Activated CD4-positive, CD25-positive, alpha-beta regulatory T cell (primary cell): ENCODE measurements around the gene STK38L.
A peak's percentile ranks its signal among the peaks of the same experiment; 100 is the strongest.

Experiments
- DNase-seq, 4 experiments: peaks; one replicate each; lab custom pipeline; 2025; lab: John Stamatoyannopoulos, UW

STK38L gene

DNA sequence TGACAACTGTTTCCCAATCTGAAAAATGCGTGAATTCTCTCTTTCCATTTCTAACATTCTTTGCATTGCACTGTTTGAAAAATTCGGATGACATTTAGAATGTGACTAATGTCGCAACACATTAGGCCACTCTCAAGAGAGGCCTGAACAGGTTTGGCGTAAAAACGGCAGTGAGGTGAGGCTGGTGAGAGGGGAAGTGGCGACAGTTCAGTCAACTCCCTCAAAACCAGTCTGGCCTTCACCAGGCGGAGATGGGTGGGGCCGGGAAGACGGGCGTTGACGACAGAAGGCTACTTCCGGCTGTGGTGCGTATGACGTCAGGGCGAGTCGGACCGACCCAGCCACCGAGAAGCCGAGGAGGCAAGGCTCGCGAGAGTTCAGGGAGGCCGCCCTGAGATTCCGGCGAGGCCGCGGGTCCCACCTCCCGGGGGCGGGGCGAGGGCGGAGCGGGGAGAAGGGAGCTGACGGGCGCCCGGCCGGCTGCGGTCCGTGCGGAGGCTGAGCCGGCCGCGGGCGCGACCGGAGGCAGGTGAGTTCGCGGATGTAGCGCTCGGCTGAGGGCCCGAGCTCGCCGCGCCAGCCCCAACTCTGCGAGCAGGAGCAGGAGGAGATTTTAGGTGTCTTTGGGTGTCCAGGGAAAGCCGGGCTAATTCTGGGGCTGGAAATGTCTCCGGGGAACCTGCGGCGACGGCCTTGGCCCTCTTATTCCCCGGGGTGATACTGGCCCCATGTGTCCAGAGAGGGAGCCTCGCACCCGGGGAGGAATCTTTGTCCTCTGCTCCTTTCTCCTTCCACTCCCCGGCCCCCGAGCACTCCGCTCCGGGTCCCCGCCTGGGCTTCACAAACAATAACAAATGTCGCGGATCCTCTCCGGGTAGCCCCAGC is at the start of gene STK38L:
Gene STK38L, plus strand, starts transcription at position 483 of the 885 bp plus-strand sequence. CDS start 53,435 bp downstream, outside the sequence.
- DNase-seq = peak; percentile 89 to 96 (median 94)

- DNase-seq = no peak
These were observed 49.4 kb upstream of the STK38L start for GRCh38 chr12:27194644-27195043.

GRCh38 chr12:27198036-27198435 is 46.0 kb upstream of the STK38L start:
- no peak for DNase-seq

DNA sequence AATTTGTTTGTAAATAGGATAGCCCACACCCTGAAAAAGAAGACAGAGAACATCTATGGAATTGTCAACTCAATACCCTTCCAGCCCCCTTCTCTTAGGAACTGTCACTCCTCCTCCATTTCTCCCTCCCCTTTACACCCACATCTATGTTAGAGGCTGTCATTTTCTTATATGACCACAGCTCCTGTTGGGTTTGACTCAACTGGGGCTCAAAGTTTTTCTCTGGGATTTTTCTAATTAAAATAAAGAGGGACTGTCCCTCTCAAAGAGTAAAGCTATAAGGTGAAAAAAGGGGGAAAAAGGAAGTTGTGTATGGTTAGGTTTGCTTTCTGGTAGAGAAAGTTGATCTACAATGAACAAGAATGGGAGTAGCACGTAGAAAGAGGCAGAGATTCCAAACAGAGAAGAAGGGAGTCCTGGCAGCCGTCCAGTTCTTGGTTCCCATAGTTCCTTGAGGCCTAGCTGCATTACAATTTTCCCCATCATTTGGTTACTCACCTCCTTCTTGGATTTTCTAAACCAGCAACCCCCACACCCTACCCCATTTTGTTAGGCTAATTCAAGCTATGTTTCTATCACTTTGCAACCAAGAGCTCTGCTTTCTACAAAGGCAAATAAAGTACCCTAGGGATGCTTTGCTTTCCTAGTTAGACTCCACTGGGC is 44.3 kb upstream of the STK38L start:
- DNase-seq = no peak

- no peak for DNase-seq
These were observed 42.9 kb upstream of the STK38L start for GRCh38 chr12:27201169-27201568.

DNA sequence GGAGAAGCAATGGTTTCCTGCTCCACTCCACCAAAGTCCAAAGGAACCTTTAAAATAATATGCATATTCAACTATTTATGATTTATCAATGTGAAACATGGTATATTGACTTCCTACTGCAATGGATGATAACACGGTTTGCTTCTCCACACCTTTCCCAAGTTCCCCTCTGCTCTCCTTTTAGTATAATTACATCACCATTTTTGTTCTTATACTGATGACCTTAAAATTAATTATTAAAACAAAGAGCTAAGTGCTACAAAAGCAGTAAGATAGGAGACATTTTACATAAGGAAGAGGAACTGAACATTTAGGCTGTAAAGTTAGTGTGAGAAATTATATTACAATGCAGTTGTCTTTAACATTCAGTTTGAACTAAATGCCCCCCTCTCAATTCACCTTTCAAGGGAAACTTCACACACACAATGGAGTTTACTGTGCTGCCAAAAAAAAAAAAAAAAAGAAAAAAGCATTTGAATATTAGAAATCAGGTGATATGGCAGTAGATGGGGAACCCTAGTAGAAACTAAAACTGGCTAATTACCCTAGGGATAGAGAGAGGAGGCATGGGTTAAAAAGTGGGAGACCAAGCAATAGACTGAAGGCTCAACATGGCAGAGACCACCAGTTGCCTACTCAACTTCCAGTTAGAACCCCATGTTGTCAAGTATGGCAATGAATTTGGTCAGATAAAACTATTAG is 37.1 kb upstream of the STK38L start:
- no peak for DNase-seq

- no peak for DNase-seq
These were observed 36.3 kb upstream of the STK38L start for GRCh38 chr12:27207615-27208413.

DNA sequence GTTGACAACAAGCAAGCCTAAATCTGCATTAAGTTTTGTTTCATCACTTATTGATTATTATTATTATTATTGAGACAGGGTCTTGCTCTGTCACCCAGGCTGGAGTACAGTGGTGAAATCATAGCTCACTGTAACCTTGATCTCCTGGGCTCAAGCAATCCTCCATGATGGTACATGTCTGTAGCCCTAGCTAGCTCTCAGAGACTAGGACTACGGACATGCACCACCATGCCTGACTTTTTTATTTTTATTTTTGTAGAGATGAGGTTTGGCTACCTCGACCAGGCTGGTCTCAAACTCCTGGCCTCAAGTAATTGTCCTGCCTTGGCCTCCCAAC is 35.7 kb upstream of the STK38L start:
- DNase-seq = no peak

- DNase-seq = no peak
These were observed 34.7 kb upstream of the STK38L start for GRCh38 chr12:27209257-27209910.

DNA sequence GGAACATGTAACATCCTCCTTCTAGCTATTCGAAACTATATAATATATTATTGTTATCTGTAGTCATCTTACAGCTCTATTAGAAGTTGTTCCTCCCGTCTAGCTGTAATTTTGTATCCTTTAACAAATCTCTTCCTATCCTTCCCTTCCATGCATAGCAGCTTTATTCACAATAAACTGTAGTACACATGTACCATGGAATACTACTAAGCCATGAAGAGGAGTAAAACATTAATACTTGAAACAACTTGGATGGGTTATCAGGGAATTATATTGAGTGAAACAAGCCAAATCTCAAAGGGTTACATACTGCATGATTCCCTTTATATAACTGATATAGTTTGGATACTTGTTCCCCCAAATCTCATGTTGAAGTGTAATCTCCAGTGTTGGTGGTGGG is 33.9 kb upstream of the STK38L start:
- no peak for DNase-seq

- DNase-seq = no peak
These were observed 31.2 kb upstream of the STK38L start for GRCh38 chr12:27212861-27213260.

DNA sequence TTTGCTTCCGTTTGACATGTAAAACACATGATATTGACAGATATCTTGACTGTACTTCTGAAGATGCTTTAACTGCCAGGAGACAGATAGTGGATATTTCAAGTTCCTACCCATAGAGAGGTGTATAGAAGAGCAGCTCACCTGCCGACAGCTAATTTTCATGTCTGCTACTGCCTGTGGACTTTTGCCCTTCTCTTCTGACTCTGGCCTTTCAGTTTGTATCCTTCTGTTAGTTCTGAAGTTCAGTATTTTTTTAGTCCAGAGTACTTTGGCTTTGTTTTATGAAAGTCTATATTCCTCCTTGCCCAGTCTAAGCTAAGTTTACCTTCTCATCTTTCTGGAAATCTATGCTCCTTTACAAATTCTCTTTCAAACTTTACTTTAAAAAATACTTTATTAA is 30.8 kb upstream of the STK38L start:
- no peak for DNase-seq

GRCh38 chr12:27213830-27214787 is 30.0 kb upstream of the STK38L start:
- no peak for DNase-seq

DNA sequence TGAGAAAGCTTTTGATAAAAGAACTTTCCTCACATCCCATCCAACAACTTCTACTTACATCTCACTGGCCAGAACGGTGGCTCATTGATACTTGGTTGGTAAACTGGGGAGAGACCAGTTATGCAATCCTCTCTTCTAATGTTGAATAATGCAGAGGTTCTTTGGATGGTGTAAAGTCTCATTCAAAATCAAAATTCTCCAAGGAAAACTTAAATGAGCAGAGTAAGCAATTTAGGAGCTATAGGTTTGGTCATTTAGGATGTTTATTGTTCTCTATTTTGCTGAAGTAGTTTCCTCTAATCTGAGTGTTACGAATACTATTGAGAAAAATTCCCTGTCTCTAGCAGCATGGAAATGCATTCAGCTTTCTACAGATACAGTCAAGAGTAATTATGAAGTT is 26.5 kb upstream of the STK38L start:
- DNase-seq = no peak

GRCh38 chr12:27219693-27220054 is 24.4 kb upstream of the STK38L start:
- no peak for DNase-seq

DNA sequence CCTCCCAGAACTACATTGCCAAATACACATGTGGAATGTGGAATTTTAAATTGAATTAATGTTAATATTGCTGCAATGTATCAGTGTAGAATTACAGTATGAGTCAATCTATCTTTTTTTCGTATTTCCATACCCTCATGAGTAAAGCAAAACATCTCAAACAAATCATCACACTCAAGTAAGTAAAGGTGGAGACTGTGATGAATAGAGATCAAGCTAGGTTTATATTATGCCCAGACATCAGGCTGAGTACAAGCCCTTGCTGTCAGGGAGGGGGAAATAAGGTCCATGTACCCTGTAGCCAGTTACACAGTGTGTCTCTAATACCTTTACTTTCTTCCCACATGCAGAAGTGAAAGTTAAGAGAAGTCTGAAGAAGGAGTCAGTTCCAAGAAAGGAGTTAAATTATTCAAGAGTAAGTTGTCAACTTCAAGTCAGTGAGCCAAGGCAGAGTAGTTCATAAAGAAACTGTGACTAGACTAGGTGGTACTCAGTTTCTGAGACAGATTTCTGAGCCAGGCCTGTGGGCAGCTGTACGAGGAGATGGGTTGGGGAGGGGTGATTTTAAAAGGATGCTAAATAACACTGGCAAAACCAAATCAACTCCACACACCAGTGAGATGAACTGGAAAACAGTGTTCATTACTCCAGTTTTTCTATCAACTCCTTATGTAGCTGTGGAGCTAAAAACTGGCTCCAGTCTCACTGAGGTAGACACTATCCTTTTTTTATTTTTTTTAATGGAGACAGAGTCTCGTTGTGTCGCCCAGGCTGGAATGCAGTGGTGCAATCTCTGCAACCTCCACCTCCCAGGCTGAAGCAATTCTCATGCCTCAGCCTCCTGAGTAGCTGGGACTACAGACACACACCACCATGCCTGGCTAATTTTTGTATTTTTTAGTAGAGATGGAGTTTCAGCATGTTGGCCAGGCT is 23.8 kb upstream of the STK38L start:
- no peak for DNase-seq

GRCh38 chr12:27220988-27221345 is 23.1 kb upstream of the STK38L start:
- DNase-seq = no peak

GRCh38 chr12:27221625-27222387 is 22.3 kb upstream of the STK38L start:
- DNase-seq = no peak
